MM.1S (cell line): ENCODE results near the gene CDC27.

Experiments used
- CTCF ChIP-seq: fragments of 300-600 bp; sonication (generic); IDR thresholded peaks from 2 replicates; pipeline ENCODE4 v1.5.1; 2016; ENCODE audit warnings: antibody characterized with exemption, low read length, mixed read lengths
- EZH2 ChIP-seq: fragments of 300-600 bp; sonication (generic); optimal IDR thresholded peaks from 2 replicates; pipeline ENCODE3; 2017; ENCODE audit warnings: low read depth, mild to moderate bottlenecking, antibody characterized with exemption, low read length, mixed read lengths
- EZH2phosphoT487 ChIP-seq: fragments of 300-600 bp; sonication (generic); IDR thresholded peaks from 2 replicates; pipeline ENCODE4 v1.6.1; 2018; ENCODE audit warnings: antibody characterized with exemption, low read length

- TF ChIP-seq EZH2phosphoT487 (no peak), CTCF (no peak), EZH2 (no peak)
These were observed 46.8 kb upstream of the CDC27 start for GRCh38 chr17:47235923-47236322.
